Left lung (tissue), 10 donors: ENCODE results near the gene LGR5. TPM values are rescaled to one million over a fixed set of nuclear protein-coding genes. Genes with fewer than 3 reads are reported as not detected.

ENCODE experiments used
- ATAC-seq: fragments of 200-7000 bp; cut with Tn5 transposase; one replicate; pipeline ENCODE4 v1.9.1; 2020; ENCODE audit warnings: moderate library complexity
- DNase-seq, 4 donors: peaks; one replicate each; pipeline ENCODE4 v3.0.0-alpha.2; 2013 to 2020
- H3K27ac ChIP-seq, 2 donors: fragments of 200-600 bp; sonication (generic) in 1 of 2; one replicate each; pipeline versions ENCODE4 v1.5.0 to v1.8.0; 2020 to 2021
- H3K27me3 ChIP-seq, 2 donors: fragments of 200-600 bp; sonication (generic) in 1 of 2; one replicate each; pipeline versions ENCODE4 v1.5.0 to v1.8.0; 2020 to 2021
- H3K36me3 ChIP-seq, 2 donors: fragments of 200-600 bp; sonication (generic) in 1 of 2; one replicate each; pipeline versions ENCODE4 v1.5.0 to v1.8.0; 2020 to 2021
- H3K4me1 ChIP-seq, 2 donors: fragments of 200-600 bp; one replicate each; pipeline ENCODE4 v1.8.0; 2021
- H3K4me3 ChIP-seq, 2 donors: fragments of 200-600 bp; sonication (generic) in 1 of 2; one replicate each; pipeline versions ENCODE4 v1.5.0 to v1.8.0; 2020 to 2021; ENCODE audit warnings: mild to moderate bottlenecking in 1 of 2
- H3K9me3 ChIP-seq, 2 donors: fragments of 200-600 bp; sonication (generic) in 1 of 2; one replicate each; pipeline versions ENCODE4 v1.5.0 to v1.8.0; 2020 to 2021
- intact Hi-C, 2 donors: fragments of 100-400 bp; cut with DNase I; formaldehyde crosslinking; loops; one replicate each; pipeline versions ENCODE4 v1.11.2 to v1.14.2; 2022
- polyA plus RNA-seq, 6 donors: library from polyadenylated mRNA; unstranded; fragments of 120-200 nt; gene quantifications; one replicate each; pipeline ENCODE4 v1.2.1, GENCODE V29; 2013; ENCODE audit not compliant: insufficient read length in 6 of 6
- total RNA-seq, 2 donors: library from RNA; stranded (reverse); fragmentation: NEBNext Ultra II Directional; extraction: Animal tissue kit (Norgen Biotek cat#: 25700); gene quantifications; one replicate each; pipeline ENCODE4 v1.2.1, GENCODE V29; 2021
- TF ChIP-seq, protein P1 (sequence below), 2 donors: fragments of 200-600 bp; sonication (generic) in 1 of 2; IDR thresholded peaks; one replicate each; pipeline versions ENCODE4 v1.5.0 to v1.8.0; 2021; ENCODE audit warnings: antibody characterized with exemption in 2 of 2
- donor health status: DM: no; HTN: yes; CAD: no.
- donor health status: DM: no; HTN: no; CAD: no.

The LGR5 gene
- total and polyA plus RNA-seq, 8 donors = 0.39 to 6.6 (median 3.3) TPM

DNA sequence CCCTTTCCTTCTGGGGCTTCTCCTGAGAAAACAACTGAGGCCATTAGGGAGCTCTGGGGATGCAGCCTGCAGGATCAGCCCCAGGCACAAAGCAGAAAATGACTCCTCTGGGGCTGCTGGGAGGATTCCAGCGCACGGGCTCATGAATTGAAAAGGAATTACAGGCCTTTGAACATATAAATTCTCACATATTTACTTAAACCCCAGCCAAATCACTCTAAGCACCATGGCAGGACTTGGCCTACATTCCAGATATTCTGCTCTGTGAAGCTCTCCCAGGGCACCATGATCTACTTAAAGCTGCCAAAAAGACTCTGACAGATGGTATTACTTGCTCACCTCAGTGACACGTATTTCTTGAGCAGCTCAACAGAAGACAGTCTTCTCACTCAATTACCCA is 136.9 kb downstream of the LGR5 start:
- Histone ChIP-seq H3K27ac (no peak overlapping the region), H3K4me3 (no peak overlapping the region), H3K36me3 (no peaks in the 10 kb centered on the region), H3K4me1 (no peaks in the 10 kb centered on the region), H3K9me3 (no peaks in the 10 kb centered on the region), H3K27me3 (no peaks in the 10 kb centered on the region)
- DNase-seq (no peak), ATAC-seq (no peak)
- intact Hi-C loops = no loop called here
- TF ChIP-seq, protein P1, sequence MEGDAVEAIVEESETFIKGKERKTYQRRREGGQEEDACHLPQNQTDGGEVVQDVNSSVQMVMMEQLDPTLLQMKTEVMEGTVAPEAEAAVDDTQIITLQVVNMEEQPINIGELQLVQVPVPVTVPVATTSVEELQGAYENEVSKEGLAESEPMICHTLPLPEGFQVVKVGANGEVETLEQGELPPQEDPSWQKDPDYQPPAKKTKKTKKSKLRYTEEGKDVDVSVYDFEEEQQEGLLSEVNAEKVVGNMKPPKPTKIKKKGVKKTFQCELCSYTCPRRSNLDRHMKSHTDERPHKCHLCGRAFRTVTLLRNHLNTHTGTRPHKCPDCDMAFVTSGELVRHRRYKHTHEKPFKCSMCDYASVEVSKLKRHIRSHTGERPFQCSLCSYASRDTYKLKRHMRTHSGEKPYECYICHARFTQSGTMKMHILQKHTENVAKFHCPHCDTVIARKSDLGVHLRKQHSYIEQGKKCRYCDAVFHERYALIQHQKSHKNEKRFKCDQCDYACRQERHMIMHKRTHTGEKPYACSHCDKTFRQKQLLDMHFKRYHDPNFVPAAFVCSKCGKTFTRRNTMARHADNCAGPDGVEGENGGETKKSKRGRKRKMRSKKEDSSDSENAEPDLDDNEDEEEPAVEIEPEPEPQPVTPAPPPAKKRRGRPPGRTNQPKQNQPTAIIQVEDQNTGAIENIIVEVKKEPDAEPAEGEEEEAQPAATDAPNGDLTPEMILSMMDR (IDR thresholded peaks at IDR 0.05) = no peak

DNA sequence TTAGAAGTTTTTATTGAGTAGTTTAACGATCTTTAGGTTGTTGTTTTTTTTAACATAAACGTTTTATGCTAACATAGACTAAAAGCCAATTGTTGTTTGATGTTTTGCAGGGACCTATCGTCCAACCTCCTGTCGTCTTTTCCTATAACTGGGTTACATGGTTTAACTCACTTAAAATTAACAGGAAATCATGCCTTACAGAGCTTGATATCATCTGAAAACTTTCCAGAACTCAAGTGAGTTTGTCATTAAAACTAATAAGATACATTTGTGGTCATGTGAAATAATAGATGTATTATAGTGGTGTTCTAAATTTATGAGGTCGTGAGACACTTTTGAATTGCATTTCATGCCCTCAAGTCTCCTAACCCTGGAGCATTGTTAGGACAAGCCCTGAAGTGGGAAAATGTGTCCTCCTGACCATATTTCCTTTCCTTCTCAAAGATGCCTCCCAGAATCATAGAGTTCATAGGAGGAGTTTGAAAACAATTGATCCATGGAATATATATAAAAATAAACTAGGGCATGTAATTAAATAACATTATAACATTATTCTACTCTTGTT is 139.2 kb downstream of the LGR5 start:
- ATAC-seq (no peak), DNase-seq (no peak)
- Histone ChIP-seq H3K27me3 (no peaks in the 10 kb centered on the region), H3K9me3 (no peaks in the 10 kb centered on the region), H3K36me3 (no peaks in the 10 kb centered on the region), H3K4me3 (no peak overlapping the region), H3K27ac (no peak overlapping the region), H3K4me1 (no peaks in the 10 kb centered on the region)
- TF ChIP-seq, protein P1 (IDR thresholded peaks at IDR 0.05) = no peak
- intact Hi-C loops = no loop called here

DNA sequence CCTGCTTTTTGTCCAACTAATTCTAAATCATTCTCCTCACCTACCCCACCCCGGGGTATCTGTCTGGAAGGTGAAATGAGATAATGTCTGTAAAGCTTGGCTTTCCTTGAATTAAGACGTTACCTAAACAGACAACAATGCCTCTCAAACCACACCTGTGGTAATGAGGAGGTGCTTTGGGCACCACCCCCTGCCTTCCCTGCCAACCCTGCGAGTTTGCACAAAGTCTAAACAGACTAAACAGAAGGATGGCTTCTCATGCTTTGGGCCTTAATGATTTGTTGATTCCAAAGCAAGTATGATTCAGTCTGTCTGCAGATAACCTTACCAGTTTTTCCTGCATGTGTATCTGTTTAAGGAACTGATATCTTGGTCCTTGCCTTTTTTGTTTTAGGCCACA is 141.6 kb downstream of the LGR5 start:
- TF ChIP-seq, protein P1 (IDR thresholded peaks at IDR 0.05) = no peak
- no peak overlapping the region for H3K27ac ChIP-seq
- H3K27me3 ChIP-seq = no peaks in the 10 kb centered on the region
- H3K9me3 ChIP-seq = no peaks in the 10 kb centered on the region
- no peak overlapping the region for H3K4me3 ChIP-seq
- DNase-seq (no peak), ATAC-seq (peak; percentile 44)
- no peaks in the 10 kb centered on the region for H3K36me3 ChIP-seq
- no peaks in the 10 kb centered on the region for H3K4me1 ChIP-seq
- intact Hi-C loops = no loop called here

DNA sequence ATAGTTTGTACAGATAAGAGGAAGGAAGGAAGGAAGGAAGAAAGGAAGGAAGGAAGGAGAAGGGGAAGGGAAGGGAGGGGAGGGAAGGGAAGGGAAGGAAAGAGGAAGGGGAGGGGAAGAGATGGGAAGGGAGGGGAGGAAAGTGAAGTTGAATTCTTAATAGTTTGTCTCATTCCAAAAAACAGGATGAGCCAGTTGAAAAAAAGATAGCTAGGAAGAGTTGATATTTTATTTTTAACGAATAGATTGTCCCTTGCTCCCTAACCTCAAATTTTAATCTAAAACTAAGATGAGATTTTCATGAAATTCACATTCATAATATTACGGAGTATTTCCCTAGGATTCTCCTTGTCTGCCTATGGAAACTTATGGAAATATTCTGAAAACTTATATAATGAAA is 143.3 kb downstream of the LGR5 start:
- DNase-seq (no peak), ATAC-seq (no peak)
- Histone ChIP-seq H3K27ac (no peak overlapping the region), H3K36me3 (no peaks in the 10 kb centered on the region), H3K4me1 (no peaks in the 10 kb centered on the region), H3K9me3 (no peaks in the 10 kb centered on the region), H3K4me3 (no peak overlapping the region), H3K27me3 (no peaks in the 10 kb centered on the region)
- TF ChIP-seq, protein P1 (IDR thresholded peaks at IDR 0.05) = no peak
- intact Hi-C loops = no loop called here

DNA sequence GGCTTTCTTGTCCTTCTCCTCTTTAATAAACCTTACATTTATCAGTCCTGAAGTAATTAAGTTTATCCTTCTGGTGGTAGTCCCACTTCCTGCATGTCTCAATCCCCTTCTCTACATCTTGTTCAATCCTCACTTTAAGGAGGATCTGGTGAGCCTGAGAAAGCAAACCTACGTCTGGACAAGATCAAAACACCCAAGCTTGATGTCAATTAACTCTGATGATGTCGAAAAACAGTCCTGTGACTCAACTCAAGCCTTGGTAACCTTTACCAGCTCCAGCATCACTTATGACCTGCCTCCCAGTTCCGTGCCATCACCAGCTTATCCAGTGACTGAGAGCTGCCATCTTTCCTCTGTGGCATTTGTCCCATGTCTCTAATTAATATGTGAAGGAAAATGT is 144.8 kb downstream of the LGR5 start:
- Histone ChIP-seq H3K27me3 (no peaks in the 10 kb centered on the region), H3K4me1 (no peaks in the 10 kb centered on the region), H3K4me3 (no peak overlapping the region), H3K36me3 (no peaks in the 10 kb centered on the region), H3K27ac (no peak overlapping the region), H3K9me3 (no peaks in the 10 kb centered on the region)
- ATAC-seq = no peak
- no peak for DNase-seq
- TF ChIP-seq, protein P1 (IDR thresholded peaks at IDR 0.05) = no peak
- intact Hi-C loops = no loop called here
